OCI-LY3 (cell line): ENCODE data around the gene CDC42SE1.

Experiments
- EZH2phosphoT487 ChIP-seq: fragments of 200-600 bp; shearing (Covaris generic); IDR thresholded peaks from 2 replicates; pipeline ENCODE4 v1.6.1; 2018; ENCODE audit warnings: antibody characterized with exemption, mixed run types, low read depth
- TF ChIP-seq, protein P1 (sequence below): fragments of 200-600, 300-600 bp; sonication (generic); IDR thresholded peaks from 2 replicates; pipeline ENCODE4 v1.5.1; 2014; ENCODE audit warnings: antibody characterized with exemption, low read length, low read depth

DNA sequence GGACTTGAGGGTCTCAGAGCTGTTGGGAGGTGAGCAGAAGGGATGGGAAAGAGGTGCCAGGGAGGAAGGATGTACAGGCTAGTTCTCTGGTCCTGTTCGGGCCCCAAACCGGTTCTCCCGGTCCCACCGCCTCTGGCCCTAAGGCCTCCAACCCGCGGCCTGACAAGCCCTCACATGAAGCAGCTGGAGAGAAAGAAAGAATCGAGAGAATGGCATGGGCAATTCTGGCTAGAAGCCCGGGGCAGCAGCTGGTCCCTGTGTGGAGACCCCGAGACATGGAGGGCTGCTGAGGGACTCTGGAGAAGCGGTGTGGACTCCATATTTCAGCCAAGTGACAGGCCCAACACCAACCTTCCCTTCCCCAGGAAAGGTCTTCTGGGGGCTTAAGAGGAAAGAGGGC is 730 bp downstream of the CDC42SE1 start:
- TF ChIP-seq, protein P1, sequence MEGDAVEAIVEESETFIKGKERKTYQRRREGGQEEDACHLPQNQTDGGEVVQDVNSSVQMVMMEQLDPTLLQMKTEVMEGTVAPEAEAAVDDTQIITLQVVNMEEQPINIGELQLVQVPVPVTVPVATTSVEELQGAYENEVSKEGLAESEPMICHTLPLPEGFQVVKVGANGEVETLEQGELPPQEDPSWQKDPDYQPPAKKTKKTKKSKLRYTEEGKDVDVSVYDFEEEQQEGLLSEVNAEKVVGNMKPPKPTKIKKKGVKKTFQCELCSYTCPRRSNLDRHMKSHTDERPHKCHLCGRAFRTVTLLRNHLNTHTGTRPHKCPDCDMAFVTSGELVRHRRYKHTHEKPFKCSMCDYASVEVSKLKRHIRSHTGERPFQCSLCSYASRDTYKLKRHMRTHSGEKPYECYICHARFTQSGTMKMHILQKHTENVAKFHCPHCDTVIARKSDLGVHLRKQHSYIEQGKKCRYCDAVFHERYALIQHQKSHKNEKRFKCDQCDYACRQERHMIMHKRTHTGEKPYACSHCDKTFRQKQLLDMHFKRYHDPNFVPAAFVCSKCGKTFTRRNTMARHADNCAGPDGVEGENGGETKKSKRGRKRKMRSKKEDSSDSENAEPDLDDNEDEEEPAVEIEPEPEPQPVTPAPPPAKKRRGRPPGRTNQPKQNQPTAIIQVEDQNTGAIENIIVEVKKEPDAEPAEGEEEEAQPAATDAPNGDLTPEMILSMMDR, result no peak
- TF ChIP-seq EZH2phosphoT487, result no peak
